GM12891 (cell line): ENCODE data around the gene CLTCL1.
"Not testable (repeated sequence)": the region's sequence is repeated elsewhere in the genome, so short reads cannot be mapped to it uniquely, and the experiment has no call there.

ENCODE experiments used
- DNase-seq: peaks from one replicate; pipeline ENCODE4 v3.0.0; 2011; ENCODE audit warnings: low spot score; ENCODE audit not compliant: insufficient read length
- FAIRE-seq: peaks from 2 replicates; lab custom pipeline; 2011; peaks lifted over from hg19 to GRCh38; lab: Jason Lieb, UNC
- PAX5 ChIP-seq: IDR thresholded peaks from 2 replicates; pipeline ENCODE4 v1.6.1; 2011; ENCODE audit warnings: low read length, moderate library complexity, mild to moderate bottlenecking; ENCODE audit not compliant: insufficient read depth, severe bottlenecking
- POLR2A ChIP-seq: IDR thresholded peaks from 2 replicates; pipeline ENCODE4 v1.6.1; 2011; ENCODE audit warnings: low read depth, low read length, control low read depth
- POLR2AphosphoS5 ChIP-seq: IDR thresholded peaks from 2 replicates; pipeline ENCODE4 v1.6.1; 2011; ENCODE audit warnings: low read depth, low read length, control low read depth
- POU2F2 ChIP-seq: IDR thresholded peaks from 2 replicates; pipeline ENCODE4 v1.6.1; 2011; ENCODE audit warnings: low read depth, mild to moderate bottlenecking, control low read depth, low read length, moderate library complexity
- SPI1 ChIP-seq: IDR thresholded peaks from 2 replicates; pipeline ENCODE4 v1.6.1; 2011; ENCODE audit warnings: low read depth, low read length, control low read depth
- TAF1 ChIP-seq: IDR thresholded peaks from 2 replicates; pipeline ENCODE4 v1.6.1; 2011; ENCODE audit warnings: low read depth, low read length, control low read depth

CLTCL1 gene

GRCh38 chr22:19172213-19173046 lies 119.1 kb downstream of the CLTCL1 start:
- FAIRE-seq (no peak), DNase-seq (no peak)
- TF ChIP-seq PAX5 (no peak), POLR2AphosphoS5 (no peak), TAF1 (no peak), POLR2A (no peak), SPI1 (no peak), POU2F2 (no peak)

DNA sequence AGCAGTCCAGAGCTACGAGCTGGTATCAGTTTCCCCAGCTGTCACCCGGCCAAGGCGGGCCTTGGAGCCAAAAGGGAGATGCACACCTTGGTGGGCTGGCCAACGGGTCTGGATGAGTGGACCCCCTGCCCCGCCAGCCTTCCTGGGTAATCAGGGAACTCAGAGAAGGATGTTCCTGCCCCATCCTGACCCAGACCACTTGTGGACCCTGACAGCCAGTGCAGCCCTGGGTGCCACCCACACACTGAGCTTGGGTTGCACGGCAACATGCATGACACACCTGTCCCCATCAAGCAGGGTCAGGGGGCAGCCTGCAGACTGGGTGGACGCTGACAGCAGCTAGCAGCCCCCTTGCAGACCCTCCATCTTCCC lies 121.6 kb downstream of the CLTCL1 start:
- DNase-seq (no peak), FAIRE-seq (no peak)
- no peak for TF ChIP-seq POLR2AphosphoS5
- no peak for TF ChIP-seq POLR2A
- no peak for TF ChIP-seq SPI1
- TF ChIP-seq PAX5: no peak
- no peak for TF ChIP-seq POU2F2
- no peak for TF ChIP-seq TAF1

GRCh38 chr22:19169002-19169946 lies 122.2 kb downstream of the CLTCL1 start:
- TF ChIP-seq POU2F2 (no peak), POLR2A (no peak), POLR2AphosphoS5 (no peak), PAX5 (no peak), TAF1 (no peak), SPI1 (no peak)
- no peak for FAIRE-seq
- DNase-seq: no peak

- TF ChIP-seq SPI1 (no peak), PAX5 (no peak), TAF1 (no peak), POLR2AphosphoS5 (no peak), POLR2A (no peak), POU2F2 (no peak)
- DNase-seq: no peak
- FAIRE-seq: no peak
Measured at GRCh38 chr22:19168088-19168890, 123.2 kb downstream of the CLTCL1 start.

GRCh38 chr22:19167106-19167869 lies 124.2 kb downstream of the CLTCL1 start:
- DNase-seq: no peak
- TF ChIP-seq POLR2A: no peak
- no peak for TF ChIP-seq PAX5
- no peak for TF ChIP-seq TAF1
- no peak for TF ChIP-seq POLR2AphosphoS5
- TF ChIP-seq POU2F2: no peak
- no peak for TF ChIP-seq SPI1
- FAIRE-seq: no peak

GRCh38 chr22:19166421-19166820 lies 125.1 kb downstream of the CLTCL1 start:
- no peak for TF ChIP-seq TAF1
- no peak for TF ChIP-seq POLR2AphosphoS5
- TF ChIP-seq SPI1: no peak
- no peak for TF ChIP-seq POU2F2
- TF ChIP-seq POLR2A: no peak
- no peak for TF ChIP-seq PAX5
- no peak for FAIRE-seq
- no peak for DNase-seq

GRCh38 chr22:19164425-19164824 lies 127.1 kb downstream of the CLTCL1 start:
- DNase-seq: no peak
- no peak for FAIRE-seq
- TF ChIP-seq POU2F2 (no peak), PAX5 (no peak), POLR2A (no peak)

DNA sequence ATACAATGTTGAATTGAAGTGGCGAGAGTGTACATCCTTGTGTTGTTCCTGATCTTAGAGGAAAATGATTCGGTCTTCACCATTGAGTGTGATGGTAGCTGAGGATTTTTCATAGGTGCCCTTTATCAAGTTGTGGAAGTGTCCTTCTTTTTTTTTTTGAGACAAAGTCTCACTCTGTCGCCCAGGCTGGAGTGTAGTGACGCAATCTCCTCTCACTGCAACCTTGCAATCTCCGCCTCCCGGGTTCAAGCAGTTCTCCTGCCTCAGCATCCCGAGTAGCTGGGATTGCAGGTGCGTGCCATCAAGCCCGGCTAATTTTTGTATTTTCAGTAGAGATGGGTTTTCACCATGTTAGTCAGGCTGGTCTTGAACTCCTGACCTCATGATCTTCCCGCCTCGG lies 132.9 kb downstream of the CLTCL1 start:
- FAIRE-seq, DNase-seq: not testable (repeated sequence)

DNA sequence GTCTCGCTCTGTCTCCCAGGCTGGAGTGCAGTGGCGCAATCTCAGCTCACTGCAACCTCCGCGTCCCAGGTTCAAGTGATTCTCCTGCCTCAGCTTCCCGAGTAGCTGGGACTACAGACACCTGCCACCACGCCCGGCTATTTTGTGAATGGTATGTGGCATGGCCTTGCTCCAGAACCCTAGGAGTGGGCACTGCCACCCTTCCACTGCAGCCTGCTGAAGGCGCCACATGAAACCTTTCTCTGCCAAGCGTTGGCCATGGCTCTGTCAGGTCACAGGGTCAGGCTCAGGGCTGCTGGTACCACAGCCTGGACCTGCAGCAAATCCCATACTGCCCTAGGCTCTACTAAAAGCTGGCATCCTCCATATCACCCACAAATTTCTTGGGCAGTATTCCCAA lies 135.4 kb downstream of the CLTCL1 start:
- DNase-seq, FAIRE-seq: not testable (repeated sequence)
